GM06990 (cell line): ENCODE data around the gene SNTG2.

Experiments
- DNase-seq: peaks from one replicate; pipeline ENCODE4 v3.0.0-alpha.2; 2011; ENCODE audit not compliant: insufficient read length; ENCODE audit errors: extremely low read depth
- H3K27me3 ChIP-seq: replicated peaks from 2 replicates; pipeline ENCODE4 v1.6.0; 2011; ENCODE audit warnings: low read length; ENCODE audit not compliant: control insufficient read depth, insufficient read depth
- H3K36me3 ChIP-seq: 2 replicates; pipeline ENCODE4 v1.5.1; 2011; ENCODE audit warnings: low read length; ENCODE audit not compliant: control insufficient read depth, insufficient read depth
- H3K4me3 ChIP-seq: replicated peaks from 2 replicates; pipeline ENCODE4 v1.5.1; 2011; ENCODE audit warnings: low read depth, mild to moderate bottlenecking, control low read depth, low read length
- TF ChIP-seq, protein P1 (sequence below): IDR thresholded peaks from 2 replicates; pipeline ENCODE4 v1.5.1; 2011; ENCODE audit warnings: low read length, control low read depth, mild to moderate bottlenecking, inconsistent platforms; ENCODE audit not compliant: insufficient read depth, poor library complexity, severe bottlenecking

The SNTG2 gene

DNA sequence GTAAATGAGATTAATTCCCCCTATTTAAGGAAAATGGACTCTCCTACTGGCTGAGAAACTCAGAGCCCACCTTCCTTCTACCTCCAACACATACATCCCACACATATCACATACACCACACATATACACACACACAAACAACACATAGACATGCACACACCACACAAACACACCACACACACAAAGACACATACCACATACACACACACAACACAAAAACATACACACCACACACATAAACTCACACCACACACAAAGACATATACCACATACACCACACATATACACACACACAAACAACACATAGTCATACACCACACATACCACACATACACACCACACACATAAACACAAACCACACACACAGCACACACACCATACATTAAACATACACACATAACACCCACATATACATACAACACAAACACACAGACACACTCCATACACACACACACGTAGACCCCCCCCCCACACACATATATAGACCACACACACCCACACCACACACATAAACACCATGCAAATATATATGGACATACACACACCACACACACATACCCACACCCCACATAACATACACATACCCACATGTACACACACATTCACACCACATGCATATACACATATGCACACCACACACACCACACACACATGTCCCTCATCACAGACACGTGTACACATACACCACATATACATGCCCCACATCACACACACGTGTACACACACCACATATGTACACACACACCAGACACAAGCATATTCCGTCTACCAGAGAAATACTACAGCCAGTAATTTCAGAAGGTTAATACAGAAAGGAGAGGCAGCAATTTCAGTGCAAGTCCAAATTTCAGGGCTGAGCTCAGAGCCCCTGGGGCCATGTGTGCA lies 204.3 kb downstream of the SNTG2 start:
- Histone ChIP-seq H3K36me3 (no peaks in the 10 kb centered on the region), H3K27me3 (no peaks in the 10 kb centered on the region), H3K4me3 (no peak overlapping the region)
- no peak for DNase-seq
- TF ChIP-seq, protein P1, sequence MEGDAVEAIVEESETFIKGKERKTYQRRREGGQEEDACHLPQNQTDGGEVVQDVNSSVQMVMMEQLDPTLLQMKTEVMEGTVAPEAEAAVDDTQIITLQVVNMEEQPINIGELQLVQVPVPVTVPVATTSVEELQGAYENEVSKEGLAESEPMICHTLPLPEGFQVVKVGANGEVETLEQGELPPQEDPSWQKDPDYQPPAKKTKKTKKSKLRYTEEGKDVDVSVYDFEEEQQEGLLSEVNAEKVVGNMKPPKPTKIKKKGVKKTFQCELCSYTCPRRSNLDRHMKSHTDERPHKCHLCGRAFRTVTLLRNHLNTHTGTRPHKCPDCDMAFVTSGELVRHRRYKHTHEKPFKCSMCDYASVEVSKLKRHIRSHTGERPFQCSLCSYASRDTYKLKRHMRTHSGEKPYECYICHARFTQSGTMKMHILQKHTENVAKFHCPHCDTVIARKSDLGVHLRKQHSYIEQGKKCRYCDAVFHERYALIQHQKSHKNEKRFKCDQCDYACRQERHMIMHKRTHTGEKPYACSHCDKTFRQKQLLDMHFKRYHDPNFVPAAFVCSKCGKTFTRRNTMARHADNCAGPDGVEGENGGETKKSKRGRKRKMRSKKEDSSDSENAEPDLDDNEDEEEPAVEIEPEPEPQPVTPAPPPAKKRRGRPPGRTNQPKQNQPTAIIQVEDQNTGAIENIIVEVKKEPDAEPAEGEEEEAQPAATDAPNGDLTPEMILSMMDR = no peak

GRCh38 chr2:1156059-1156458 lies 205.4 kb downstream of the SNTG2 start:
- no peak overlapping the region for H3K4me3 ChIP-seq
- DNase-seq = no peak
- no peaks in the 10 kb centered on the region for H3K36me3 ChIP-seq
- TF ChIP-seq, protein P1 = no peak
- H3K27me3 ChIP-seq = no peaks in the 10 kb centered on the region

DNA sequence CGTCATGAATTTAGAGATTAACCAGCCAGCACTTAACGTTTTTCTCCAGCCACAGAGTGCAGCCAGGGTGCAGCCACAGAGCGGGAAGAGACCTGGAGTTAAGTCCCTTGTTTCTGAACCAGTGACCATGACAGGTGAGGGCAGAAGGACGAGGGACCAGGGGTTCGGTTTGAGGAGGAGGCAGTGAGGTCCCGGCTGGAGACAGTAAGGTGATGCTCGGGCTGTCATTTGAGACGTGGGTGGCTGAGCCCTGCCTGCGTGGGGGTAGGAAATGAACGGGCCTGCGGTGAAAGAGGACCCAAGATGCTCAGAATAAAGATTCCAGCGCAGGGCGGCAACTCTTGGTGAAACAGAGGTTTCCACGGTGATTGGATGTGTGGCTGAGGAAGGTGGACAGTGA lies 205.9 kb downstream of the SNTG2 start:
- no peak overlapping the region for H3K4me3 ChIP-seq
- no peaks in the 10 kb centered on the region for H3K27me3 ChIP-seq
- TF ChIP-seq, protein P1 = no peak
- H3K36me3 ChIP-seq = no peaks in the 10 kb centered on the region
- DNase-seq = no peak

GRCh38 chr2:1157107-1157506 lies 206.5 kb downstream of the SNTG2 start:
- H3K36me3 ChIP-seq = no peaks in the 10 kb centered on the region
- no peak overlapping the region for H3K4me3 ChIP-seq
- DNase-seq = no peak
- no peaks in the 10 kb centered on the region for H3K27me3 ChIP-seq
- TF ChIP-seq, protein P1 = no peak

DNA sequence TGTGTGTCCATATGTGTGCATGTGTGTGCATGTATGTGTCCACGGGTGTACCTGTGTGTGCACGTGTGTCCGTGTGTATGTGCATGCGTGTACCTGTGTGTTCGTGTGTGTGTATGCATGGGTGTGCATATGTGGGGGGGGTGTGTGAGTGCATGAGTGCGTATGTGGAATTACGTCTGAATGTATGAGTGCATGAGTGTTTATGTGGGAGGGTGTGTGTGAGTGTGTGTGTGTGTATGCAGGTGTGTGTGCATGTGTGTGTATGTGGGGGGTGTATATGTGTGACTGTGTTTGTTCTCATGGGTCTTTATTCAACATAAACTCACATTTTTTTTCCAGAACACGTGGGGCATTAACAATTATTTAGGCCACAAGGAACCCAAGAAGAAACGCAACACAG lies 208.4 kb downstream of the SNTG2 start:
- Histone ChIP-seq H3K27me3 (no peaks in the 10 kb centered on the region), H3K36me3 (no peaks in the 10 kb centered on the region), H3K4me3 (no peak overlapping the region)
- no peak for DNase-seq
- TF ChIP-seq, protein P1 = no peak

- no peaks in the 10 kb centered on the region for H3K36me3 ChIP-seq
Observed at GRCh38 chr2:1162246-1162645, 211.6 kb downstream of the SNTG2 start.

More at GRCh38 chr2:1162246-1162645, 211.6 kb downstream of the SNTG2 start:
- TF ChIP-seq, protein P1 = no peak
- DNase-seq = no peak
- Histone ChIP-seq H3K27me3 (no peaks in the 10 kb centered on the region), H3K4me3 (no peak overlapping the region)
